Parathyroid adenoma (tissue), 2 donors: Measurements from ENCODE around the gene RAB21.

Experiments used
- H2AFZ ChIP-seq: fragments of 300-600 bp; sonication (generic); one replicate; pipeline ENCODE4 v1.7.0; 2017; ENCODE audit warnings: antibody characterized with exemption, mild to moderate bottlenecking
- H3K27ac ChIP-seq: fragments of 300-600 bp; sonication (generic); one replicate; pipeline ENCODE4 v1.7.0; 2017
- H3K27me3 ChIP-seq: fragments of 300-600 bp; sonication (generic); one replicate; pipeline ENCODE4 v1.7.0; 2017; ENCODE audit warnings: low read length; ENCODE audit not compliant: control insufficient read depth, insufficient read depth
- H3K36me3 ChIP-seq: fragments of 300-600 bp; sonication (generic); one replicate; pipeline ENCODE4 v1.7.0; 2017; ENCODE audit warnings: low read length; ENCODE audit not compliant: control insufficient read depth, insufficient read depth
- H3K4me1 ChIP-seq: fragments of 300-600 bp; sonication (generic); one replicate; pipeline ENCODE4 v1.7.0; 2017; ENCODE audit warnings: control low read depth
- H3K4me2 ChIP-seq: fragments of 300-600 bp; sonication (generic); one replicate; pipeline ENCODE4 v1.7.0; 2017; ENCODE audit warnings: low read length
- H3K4me3 ChIP-seq: fragments of 300-600 bp; sonication (generic); one replicate; pipeline ENCODE4 v1.7.0; 2017; ENCODE audit warnings: low read depth, low read length
- H3K79me2 ChIP-seq: fragments of 300-600 bp; sonication (generic); one replicate; pipeline ENCODE4 v1.7.0; 2017; ENCODE audit warnings: control low read depth
- H3K9ac ChIP-seq: fragments of 300-600 bp; sonication (generic); one replicate; pipeline ENCODE4 v1.7.0; 2017; ENCODE audit warnings: mild to moderate bottlenecking
- H3K9me3 ChIP-seq: fragments of 300-600 bp; sonication (generic); one replicate; pipeline ENCODE4 v1.7.0; 2017; ENCODE audit warnings: low read length; ENCODE audit not compliant: control insufficient read depth
- TF ChIP-seq, protein P1 (sequence below): fragments of 300-600 bp; sonication (generic); IDR thresholded peaks from one replicate; pipeline ENCODE4 v1.7.0; 2017; ENCODE audit warnings: antibody characterized with exemption, mild to moderate bottlenecking
- donor health status: primary hyperparathyroidism.

The RAB21 gene

DNA sequence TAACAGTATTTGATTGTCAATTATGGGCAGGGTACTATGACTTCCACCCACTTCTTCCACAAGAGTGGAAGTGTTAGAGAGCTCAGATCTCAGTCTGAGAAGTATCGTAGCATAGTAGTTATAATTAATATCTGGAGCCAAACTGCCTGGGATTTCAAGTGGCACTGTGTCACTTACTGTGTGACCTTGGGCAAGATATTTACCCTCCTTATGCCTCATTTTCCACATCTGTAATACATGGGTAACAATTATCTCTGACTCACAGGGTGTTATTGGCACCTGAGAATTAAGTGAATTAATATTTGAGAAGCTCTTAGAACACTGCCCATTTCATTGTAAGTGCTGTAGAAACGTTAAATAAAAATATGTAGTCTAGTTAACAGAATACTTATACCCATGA is 11.5 kb downstream of the RAB21 start:
- H3K27ac ChIP-seq = no peak overlapping the region
- H3K4me1 ChIP-seq = peaks cover 12% of the 10 kb centered on the region
- TF ChIP-seq, protein P1, sequence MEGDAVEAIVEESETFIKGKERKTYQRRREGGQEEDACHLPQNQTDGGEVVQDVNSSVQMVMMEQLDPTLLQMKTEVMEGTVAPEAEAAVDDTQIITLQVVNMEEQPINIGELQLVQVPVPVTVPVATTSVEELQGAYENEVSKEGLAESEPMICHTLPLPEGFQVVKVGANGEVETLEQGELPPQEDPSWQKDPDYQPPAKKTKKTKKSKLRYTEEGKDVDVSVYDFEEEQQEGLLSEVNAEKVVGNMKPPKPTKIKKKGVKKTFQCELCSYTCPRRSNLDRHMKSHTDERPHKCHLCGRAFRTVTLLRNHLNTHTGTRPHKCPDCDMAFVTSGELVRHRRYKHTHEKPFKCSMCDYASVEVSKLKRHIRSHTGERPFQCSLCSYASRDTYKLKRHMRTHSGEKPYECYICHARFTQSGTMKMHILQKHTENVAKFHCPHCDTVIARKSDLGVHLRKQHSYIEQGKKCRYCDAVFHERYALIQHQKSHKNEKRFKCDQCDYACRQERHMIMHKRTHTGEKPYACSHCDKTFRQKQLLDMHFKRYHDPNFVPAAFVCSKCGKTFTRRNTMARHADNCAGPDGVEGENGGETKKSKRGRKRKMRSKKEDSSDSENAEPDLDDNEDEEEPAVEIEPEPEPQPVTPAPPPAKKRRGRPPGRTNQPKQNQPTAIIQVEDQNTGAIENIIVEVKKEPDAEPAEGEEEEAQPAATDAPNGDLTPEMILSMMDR = no peak
- peaks cover 57% of the 10 kb centered on the region for H3K79me2 ChIP-seq
- no peak overlapping the region for H3K9ac ChIP-seq
- H3K27me3 ChIP-seq = no peaks in the 10 kb centered on the region
- no peaks in the 10 kb centered on the region for H3K36me3 ChIP-seq
- no peak overlapping the region for H3K4me3 ChIP-seq
- no peak overlapping the region for H2AFZ ChIP-seq
- no peak overlapping the region for H3K4me2 ChIP-seq
- H3K9me3 ChIP-seq = no peaks in the 10 kb centered on the region

DNA sequence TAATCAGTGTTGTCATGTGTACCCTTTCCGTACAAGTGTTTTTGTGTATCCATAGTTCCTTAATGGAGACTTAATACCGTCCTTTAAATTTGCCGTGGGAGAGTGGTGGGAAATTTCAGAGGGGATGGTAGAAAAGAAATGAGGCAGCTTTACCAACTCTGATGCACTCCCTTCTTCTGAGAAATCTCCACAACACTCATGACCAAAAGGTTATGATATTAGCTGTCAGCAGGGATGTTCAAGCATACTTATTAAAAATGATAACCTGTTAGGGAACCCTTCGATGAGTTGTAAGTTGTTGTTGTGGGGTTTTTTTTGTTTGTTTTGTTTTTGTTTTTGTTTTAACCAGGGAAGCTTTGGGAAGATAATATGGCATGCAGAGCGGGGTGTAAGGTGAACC is 12.5 kb downstream of the RAB21 start:
- no peaks in the 10 kb centered on the region for H3K27me3 ChIP-seq
- no peak overlapping the region for H3K9ac ChIP-seq
- H3K79me2 ChIP-seq = peaks cover 55% of the 10 kb centered on the region
- no peak overlapping the region for H3K27ac ChIP-seq
- TF ChIP-seq, protein P1 = no peak
- H2AFZ ChIP-seq = no peak overlapping the region
- no peak overlapping the region for H3K4me2 ChIP-seq
- H3K9me3 ChIP-seq = no peaks in the 10 kb centered on the region
- H3K36me3 ChIP-seq = no peaks in the 10 kb centered on the region
- H3K4me3 ChIP-seq = no peak overlapping the region
- peaks cover 12% of the 10 kb centered on the region for H3K4me1 ChIP-seq

DNA sequence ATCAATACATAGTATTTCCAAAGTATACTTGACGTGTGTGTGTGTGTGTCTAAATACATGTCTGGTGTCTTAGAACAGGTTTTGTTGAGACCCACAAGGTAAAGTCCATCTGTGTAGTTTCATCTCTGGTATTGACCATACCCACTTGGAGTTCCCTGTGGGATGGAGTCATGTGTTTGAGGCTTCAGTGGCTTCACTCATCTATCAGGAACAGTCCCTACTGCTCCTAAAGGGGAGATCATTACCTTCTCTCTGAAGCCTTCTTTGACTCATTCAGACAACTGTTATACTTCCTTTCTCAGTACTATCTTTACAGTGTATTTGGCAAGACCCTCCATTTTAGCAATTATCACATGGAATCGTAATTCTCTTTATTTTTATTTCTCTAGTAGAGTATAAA is 14.2 kb downstream of the RAB21 start:
- Histone ChIP-seq H3K27me3 (no peaks in the 10 kb centered on the region), H2AFZ (no peak overlapping the region), H3K27ac (no peak overlapping the region), H3K36me3 (no peaks in the 10 kb centered on the region), H3K79me2 (peaks cover 45% of the 10 kb centered on the region), H3K4me2 (no peak overlapping the region), H3K4me1 (peaks cover 12% of the 10 kb centered on the region), H3K9me3 (no peaks in the 10 kb centered on the region), H3K9ac (no peak overlapping the region), H3K4me3 (no peak overlapping the region)
- TF ChIP-seq, protein P1 = no peak

DNA sequence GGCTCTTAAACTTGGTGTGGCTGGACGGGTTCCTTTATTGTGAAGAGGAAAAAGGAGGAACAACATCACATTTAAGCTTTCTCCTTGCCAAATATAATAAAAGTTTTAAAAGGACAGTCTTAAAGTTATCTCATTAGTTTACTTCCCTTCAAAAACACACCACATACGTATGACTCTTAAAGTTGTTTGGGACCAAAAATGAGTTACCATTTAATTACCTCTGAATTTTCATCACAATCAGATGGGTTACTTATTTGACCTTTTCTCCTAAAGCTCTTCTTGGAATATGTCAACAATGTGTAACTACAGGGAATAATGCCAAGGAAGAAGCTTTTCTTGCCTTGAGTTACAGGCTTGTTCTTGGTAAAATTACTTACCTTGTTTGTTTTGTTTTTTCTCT is 16.4 kb downstream of the RAB21 start:
- no peaks in the 10 kb centered on the region for H3K9me3 ChIP-seq
- no peaks in the 10 kb centered on the region for H3K27me3 ChIP-seq
- no peak overlapping the region for H2AFZ ChIP-seq
- H3K4me2 ChIP-seq = no peak overlapping the region
- H3K79me2 ChIP-seq = peaks cover 29% of the 10 kb centered on the region
- TF ChIP-seq, protein P1 = no peak
- H3K4me1 ChIP-seq = peaks cover 12% of the 10 kb centered on the region
- H3K27ac ChIP-seq = no peak overlapping the region
- no peak overlapping the region for H3K4me3 ChIP-seq
- no peak overlapping the region for H3K9ac ChIP-seq
- H3K36me3 ChIP-seq = no peaks in the 10 kb centered on the region

DNA sequence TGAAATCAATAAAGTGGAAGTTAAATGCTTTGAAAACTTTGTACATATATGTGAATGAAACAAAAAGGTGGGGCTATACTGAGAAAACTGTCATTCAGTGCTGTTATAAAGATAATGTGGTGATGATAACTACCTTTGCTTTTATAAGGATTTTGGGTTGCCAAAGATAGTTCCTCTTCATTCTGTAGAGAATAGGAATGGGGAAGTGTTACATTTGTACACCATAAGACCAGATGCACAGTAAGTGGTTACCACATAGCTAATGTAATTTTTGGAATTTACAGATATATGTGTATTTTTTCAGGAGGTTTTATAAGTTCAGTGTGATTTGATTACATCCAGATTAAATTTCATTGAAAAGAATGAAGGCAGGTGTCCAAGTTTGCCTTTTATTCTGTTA is 18.1 kb downstream of the RAB21 start:
- Histone ChIP-seq H3K4me2 (no peak overlapping the region), H3K4me3 (no peak overlapping the region), H3K4me1 (peaks cover 9% of the 10 kb centered on the region), H3K9me3 (no peaks in the 10 kb centered on the region), H3K36me3 (no peaks in the 10 kb centered on the region), H3K27me3 (no peaks in the 10 kb centered on the region), H3K79me2 (peaks cover 12% of the 10 kb centered on the region), H2AFZ (no peak overlapping the region), H3K27ac (no peak overlapping the region), H3K9ac (no peak overlapping the region)
- TF ChIP-seq, protein P1 = no peak
